Smooth muscle cell (in vitro differentiated cells): Measurements from ENCODE around the gene ABCA13. TPM values are rescaled to one million over a fixed set of nuclear protein-coding genes. Genes with fewer than 3 reads are reported as not detected.

Experiments
- DNase-seq: peaks from one replicate; lab custom pipeline; 2025; ENCODE audit not compliant: unreplicated experiment; lab: John Stamatoyannopoulos, UW
- H2AFZ ChIP-seq: fragments of 200-600 bp; sonication (generic); 2 replicates; pipeline ENCODE4 v1.6.0; 2016; ENCODE audit warnings: antibody characterized with exemption, low read depth, mild to moderate bottlenecking
- H3F3A ChIP-seq: fragments of 200-600 bp; sonication (generic); 2 replicates; pipeline ENCODE4 v1.6.0; 2017; ENCODE audit warnings: antibody characterized with exemption, low read depth
- H3K27ac ChIP-seq: fragments of 200-600 bp; sonication (generic); 2 replicates; pipeline ENCODE4 v1.5.1; 2016; ENCODE audit warnings: low read depth, mild to moderate bottlenecking
- H3K27me3 ChIP-seq: fragments of 200-600 bp; sonication (generic); 2 replicates; pipeline ENCODE4 v1.6.1; 2016; ENCODE audit warnings: low read depth, mild to moderate bottlenecking
- H3K36me3 ChIP-seq: fragments of 200-600 bp; sonication (generic); 2 replicates; pipeline ENCODE4 v1.5.1; 2016; ENCODE audit warnings: low read depth
- H3K4me1 ChIP-seq: fragments of 200-600 bp; sonication (generic); 2 replicates; pipeline ENCODE4 v1.5.1; 2016; ENCODE audit warnings: low read depth
- H3K4me2 ChIP-seq: fragments of 200-600 bp; sonication (generic); 2 replicates; pipeline ENCODE4 v1.6.0; 2016; ENCODE audit warnings: mild to moderate bottlenecking
- H3K4me3 ChIP-seq: fragments of 200-600 bp; sonication (generic); 2 replicates; pipeline ENCODE4 v1.5.1; 2016; ENCODE audit warnings: mild to moderate bottlenecking
- H3K79me2 ChIP-seq: fragments of 200-600 bp; sonication (generic); 2 replicates; pipeline ENCODE4 v1.6.0; 2016; ENCODE audit warnings: low read depth, mild to moderate bottlenecking
- H3K9ac ChIP-seq: fragments of 200-600 bp; sonication (generic); 2 replicates; pipeline ENCODE4 v1.6.0; 2016; ENCODE audit warnings: low read depth
- H3K9me3 ChIP-seq: fragments of 200-600 bp; sonication (generic); replicated peaks from 2 replicates; pipeline ENCODE4 v1.5.1; 2016; ENCODE audit warnings: low read depth
- H4K20me1 ChIP-seq: fragments of 200-600 bp; sonication (generic); 2 replicates; pipeline ENCODE4 v1.6.0; 2016; ENCODE audit warnings: low read depth
- WGBS: methylation state at CpG from one replicate; pipeline ENCODE4 v1.1.7; 2016; ENCODE audit warnings: low lambda C conversion rate; 5-methylcytosine and 5-hydroxymethylcytosine counted together
- polyA plus RNA-seq: library from polyadenylated mRNA; unstranded; fragments of >200 nt; fragmentation: Nextera tagmentation; extraction: Ambion mirVana; gene quantifications from 2 replicates; pipeline ENCODE4 v1.2.1, GENCODE V29; 2016
- total RNA-seq: library from RNA; depleted of rRNA; stranded (reverse); fragments of >200 nt; gene quantifications from 2 replicates; pipeline ENCODE4 v1.2.3, GENCODE V29; 2014
- TF ChIP-seq, protein P1 (sequence below): fragments of 200-600 bp; sonication (generic); IDR thresholded peaks from 2 replicates; pipeline ENCODE4 v1.5.1; 2017; ENCODE audit warnings: borderline replicate concordance, mild to moderate bottlenecking, antibody characterized with exemption; ENCODE audit not compliant: insufficient read depth, poor library complexity, severe bottlenecking

Gene ABCA13
- total and polyA plus RNA-seq, 2 experiments from 2014 or later = not detected

GRCh38 chr7:48286836-48287235, 115.6 kb downstream of the ABCA13 start:
- Histone ChIP-seq H3K9ac (no peak overlapping the region), H3K27ac (no peak overlapping the region), H3K4me1 (no peaks in the 10 kb centered on the region), H4K20me1 (no peaks in the 10 kb centered on the region), H3K36me3 (no peaks in the 10 kb centered on the region), H3K9me3 (no peaks in the 10 kb centered on the region), H3K4me2 (no peak overlapping the region), H3K27me3 (no peaks in the 10 kb centered on the region), H3F3A (no peaks in the 10 kb centered on the region), H3K4me3 (no peak overlapping the region), H2AFZ (no peak overlapping the region), H3K79me2 (no peaks in the 10 kb centered on the region)
- WGBS = 90% methylated on average over 5 of the region's 5 CpGs
- TF ChIP-seq, protein P1, sequence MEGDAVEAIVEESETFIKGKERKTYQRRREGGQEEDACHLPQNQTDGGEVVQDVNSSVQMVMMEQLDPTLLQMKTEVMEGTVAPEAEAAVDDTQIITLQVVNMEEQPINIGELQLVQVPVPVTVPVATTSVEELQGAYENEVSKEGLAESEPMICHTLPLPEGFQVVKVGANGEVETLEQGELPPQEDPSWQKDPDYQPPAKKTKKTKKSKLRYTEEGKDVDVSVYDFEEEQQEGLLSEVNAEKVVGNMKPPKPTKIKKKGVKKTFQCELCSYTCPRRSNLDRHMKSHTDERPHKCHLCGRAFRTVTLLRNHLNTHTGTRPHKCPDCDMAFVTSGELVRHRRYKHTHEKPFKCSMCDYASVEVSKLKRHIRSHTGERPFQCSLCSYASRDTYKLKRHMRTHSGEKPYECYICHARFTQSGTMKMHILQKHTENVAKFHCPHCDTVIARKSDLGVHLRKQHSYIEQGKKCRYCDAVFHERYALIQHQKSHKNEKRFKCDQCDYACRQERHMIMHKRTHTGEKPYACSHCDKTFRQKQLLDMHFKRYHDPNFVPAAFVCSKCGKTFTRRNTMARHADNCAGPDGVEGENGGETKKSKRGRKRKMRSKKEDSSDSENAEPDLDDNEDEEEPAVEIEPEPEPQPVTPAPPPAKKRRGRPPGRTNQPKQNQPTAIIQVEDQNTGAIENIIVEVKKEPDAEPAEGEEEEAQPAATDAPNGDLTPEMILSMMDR = no peak
- DNase-seq = no peak

DNA sequence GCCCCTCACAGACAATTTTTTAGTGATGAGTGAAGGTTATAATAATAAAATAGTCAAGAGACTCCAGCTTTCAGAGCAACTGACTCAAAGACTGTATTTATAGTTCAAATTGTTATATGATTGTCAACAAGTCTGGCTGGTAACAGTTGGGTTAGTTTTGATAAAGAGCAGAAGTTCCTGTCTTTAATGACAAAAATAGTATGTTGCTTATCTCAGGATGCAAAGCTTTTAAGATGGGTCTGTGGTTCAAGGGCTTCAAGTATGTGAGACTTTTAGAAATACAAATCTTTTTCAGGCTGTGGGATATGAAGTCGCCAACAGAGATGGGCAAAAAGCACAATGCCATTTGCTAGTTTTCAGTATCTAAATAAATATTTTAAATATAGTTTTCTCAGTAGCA, 118.4 kb downstream of the ABCA13 start:
- H3K9ac ChIP-seq = no peak overlapping the region
- no peak overlapping the region for H2AFZ ChIP-seq
- H3K4me2 ChIP-seq = no peak overlapping the region
- TF ChIP-seq, protein P1 = no peak
- H3K79me2 ChIP-seq = no peaks in the 10 kb centered on the region
- no peaks in the 10 kb centered on the region for H3K36me3 ChIP-seq
- H4K20me1 ChIP-seq = no peaks in the 10 kb centered on the region
- no peaks in the 10 kb centered on the region for H3K4me1 ChIP-seq
- no peak overlapping the region for H3K4me3 ChIP-seq
- H3K27me3 ChIP-seq = no peaks in the 10 kb centered on the region
- WGBS = 72% methylated on average over 1 of the region's 1 CpG
- no peak overlapping the region for H3K27ac ChIP-seq
- DNase-seq = no peak
- no peaks in the 10 kb centered on the region for H3F3A ChIP-seq
- no peaks in the 10 kb centered on the region for H3K9me3 ChIP-seq

GRCh38 chr7:48292949-48293348, 121.7 kb downstream of the ABCA13 start:
- no peaks in the 10 kb centered on the region for H3K27me3 ChIP-seq
- no peaks in the 10 kb centered on the region for H3K9me3 ChIP-seq
- no peak overlapping the region for H2AFZ ChIP-seq
- H3F3A ChIP-seq = no peaks in the 10 kb centered on the region
- no peak overlapping the region for H3K4me3 ChIP-seq
- H3K9ac ChIP-seq = no peak overlapping the region
- H3K27ac ChIP-seq = no peak overlapping the region
- no peaks in the 10 kb centered on the region for H3K79me2 ChIP-seq
- no peak overlapping the region for H3K4me2 ChIP-seq
- H4K20me1 ChIP-seq = no peaks in the 10 kb centered on the region
- no peaks in the 10 kb centered on the region for H3K4me1 ChIP-seq
- WGBS = 76% methylated on average over 4 of the region's 4 CpGs
- TF ChIP-seq, protein P1 = no peak
- H3K36me3 ChIP-seq = no peaks in the 10 kb centered on the region
- no peak for DNase-seq

GRCh38 chr7:48295296-48295971, 124.2 kb downstream of the ABCA13 start:
- H3K27ac ChIP-seq = no peak overlapping the region
- H4K20me1 ChIP-seq = no peaks in the 10 kb centered on the region
- H3K79me2 ChIP-seq = no peaks in the 10 kb centered on the region
- H3K27me3 ChIP-seq = no peaks in the 10 kb centered on the region
- 83% methylated on average over 7 of the region's 7 CpGs for WGBS
- no peaks in the 10 kb centered on the region for H3F3A ChIP-seq
- TF ChIP-seq, protein P1 = no peak
- no peak overlapping the region for H3K4me2 ChIP-seq
- no peak overlapping the region for H3K4me3 ChIP-seq
- no peaks in the 10 kb centered on the region for H3K36me3 ChIP-seq
- H3K9ac ChIP-seq = no peak overlapping the region
- DNase-seq = no peak
- H3K9me3 ChIP-seq = no peaks in the 10 kb centered on the region
- H3K4me1 ChIP-seq = no peaks in the 10 kb centered on the region
- H2AFZ ChIP-seq = no peak overlapping the region
